ENCODE measurements around the gene AIRE. TPM values are rescaled to one million over a fixed set of nuclear protein-coding genes. Genes with fewer than 3 reads are reported as not detected.

The AIRE gene
- total RNA-seq, 4 donors from 2014 or later, result 1.7 TPM; not detected in 3

DNA sequence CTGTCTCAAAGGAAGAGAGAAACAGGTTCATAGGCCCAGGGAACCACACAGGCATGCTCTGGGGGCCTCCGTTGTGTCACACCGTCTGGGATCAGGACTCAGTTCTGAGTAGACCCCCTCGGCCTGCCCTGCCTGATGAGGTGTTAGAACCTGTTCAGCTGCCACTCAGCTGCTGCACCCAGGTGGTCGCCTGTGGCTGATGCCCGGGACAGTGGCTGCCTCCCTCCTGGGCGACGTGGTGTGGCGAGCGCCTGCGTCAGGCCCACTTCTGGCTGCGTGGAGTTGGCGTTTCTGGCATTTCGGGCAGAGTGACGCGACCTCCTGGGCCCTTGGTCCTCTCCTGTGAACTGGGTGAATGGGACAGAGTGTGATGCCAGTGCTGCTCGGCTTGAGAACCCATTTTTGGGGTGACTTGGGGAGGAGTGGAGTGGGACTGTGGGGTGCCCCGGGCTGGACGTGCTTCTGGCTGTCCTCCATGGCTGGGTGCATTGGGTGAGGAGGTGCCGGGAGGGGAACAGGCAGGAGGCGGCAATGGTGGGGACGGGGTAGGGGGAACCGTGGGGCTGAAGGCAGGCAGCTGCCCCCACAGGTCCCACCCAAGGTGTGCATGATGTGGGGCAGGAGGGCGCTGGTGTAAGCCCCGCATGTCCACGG lies 42.7 kb downstream of the AIRE start:
- H3K9me3 ChIP-seq, result no peaks in the 10 kb centered on the region
- no peaks in the 10 kb centered on the region for H3K4me1 ChIP-seq
- no peak overlapping the region for H3K27ac ChIP-seq
- TF ChIP-seq POLR2A (IDR thresholded peaks at IDR 0.05), result no peak
- TF ChIP-seq, protein P1, sequence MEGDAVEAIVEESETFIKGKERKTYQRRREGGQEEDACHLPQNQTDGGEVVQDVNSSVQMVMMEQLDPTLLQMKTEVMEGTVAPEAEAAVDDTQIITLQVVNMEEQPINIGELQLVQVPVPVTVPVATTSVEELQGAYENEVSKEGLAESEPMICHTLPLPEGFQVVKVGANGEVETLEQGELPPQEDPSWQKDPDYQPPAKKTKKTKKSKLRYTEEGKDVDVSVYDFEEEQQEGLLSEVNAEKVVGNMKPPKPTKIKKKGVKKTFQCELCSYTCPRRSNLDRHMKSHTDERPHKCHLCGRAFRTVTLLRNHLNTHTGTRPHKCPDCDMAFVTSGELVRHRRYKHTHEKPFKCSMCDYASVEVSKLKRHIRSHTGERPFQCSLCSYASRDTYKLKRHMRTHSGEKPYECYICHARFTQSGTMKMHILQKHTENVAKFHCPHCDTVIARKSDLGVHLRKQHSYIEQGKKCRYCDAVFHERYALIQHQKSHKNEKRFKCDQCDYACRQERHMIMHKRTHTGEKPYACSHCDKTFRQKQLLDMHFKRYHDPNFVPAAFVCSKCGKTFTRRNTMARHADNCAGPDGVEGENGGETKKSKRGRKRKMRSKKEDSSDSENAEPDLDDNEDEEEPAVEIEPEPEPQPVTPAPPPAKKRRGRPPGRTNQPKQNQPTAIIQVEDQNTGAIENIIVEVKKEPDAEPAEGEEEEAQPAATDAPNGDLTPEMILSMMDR (IDR thresholded peaks at IDR 0.05), result no peak
- H3K27me3 ChIP-seq, result no peaks in the 10 kb centered on the region
- DNase-seq, result no peak
- no peak overlapping the region for H3K4me3 ChIP-seq
- peaks cover 0 to 56% (median 0%) of the 10 kb centered on the region in 3 donors for H3K36me3 ChIP-seq

DNA sequence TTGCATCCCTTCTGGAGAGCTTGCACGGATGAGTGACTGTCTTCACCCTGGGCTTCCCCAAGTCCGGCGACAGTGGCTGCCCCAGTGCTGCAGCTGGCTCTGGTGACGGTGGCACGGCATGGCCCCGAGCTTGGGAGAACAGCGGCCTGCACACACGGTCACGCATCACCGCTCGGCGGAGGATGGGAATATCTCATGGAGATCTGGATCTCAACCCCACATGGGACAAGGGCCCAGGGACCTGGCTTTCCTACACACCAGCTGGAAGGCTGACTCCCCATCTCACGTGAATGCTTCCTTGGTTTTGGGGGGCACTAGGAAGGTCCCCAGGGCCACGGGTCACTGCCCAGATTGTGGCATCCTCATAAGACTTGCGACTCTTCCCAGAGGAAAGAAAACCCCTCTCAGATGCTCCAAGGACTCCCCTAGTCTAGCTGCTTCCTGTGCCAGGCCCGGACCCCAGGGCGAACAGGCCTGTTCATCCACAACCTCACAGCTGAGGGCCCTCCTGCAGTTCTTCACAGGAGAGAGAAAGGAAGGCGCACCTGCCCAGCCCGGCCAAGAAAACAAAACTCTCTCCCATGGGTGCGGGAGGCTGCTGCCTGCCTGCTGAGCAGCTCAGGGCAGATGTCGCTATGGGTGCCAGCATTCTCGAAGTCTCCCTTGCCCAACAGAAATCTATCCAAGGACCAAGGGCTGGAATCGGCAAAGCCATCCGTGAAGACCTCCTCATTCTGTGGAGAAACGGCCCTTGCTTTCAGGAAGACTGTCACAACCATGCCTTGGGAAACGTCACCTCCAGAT lies 43.6 kb downstream of the AIRE start:
- H3K36me3 ChIP-seq, result peaks cover 0 to 47% (median 0%) of the 10 kb centered on the region in 3 donors

DNA sequence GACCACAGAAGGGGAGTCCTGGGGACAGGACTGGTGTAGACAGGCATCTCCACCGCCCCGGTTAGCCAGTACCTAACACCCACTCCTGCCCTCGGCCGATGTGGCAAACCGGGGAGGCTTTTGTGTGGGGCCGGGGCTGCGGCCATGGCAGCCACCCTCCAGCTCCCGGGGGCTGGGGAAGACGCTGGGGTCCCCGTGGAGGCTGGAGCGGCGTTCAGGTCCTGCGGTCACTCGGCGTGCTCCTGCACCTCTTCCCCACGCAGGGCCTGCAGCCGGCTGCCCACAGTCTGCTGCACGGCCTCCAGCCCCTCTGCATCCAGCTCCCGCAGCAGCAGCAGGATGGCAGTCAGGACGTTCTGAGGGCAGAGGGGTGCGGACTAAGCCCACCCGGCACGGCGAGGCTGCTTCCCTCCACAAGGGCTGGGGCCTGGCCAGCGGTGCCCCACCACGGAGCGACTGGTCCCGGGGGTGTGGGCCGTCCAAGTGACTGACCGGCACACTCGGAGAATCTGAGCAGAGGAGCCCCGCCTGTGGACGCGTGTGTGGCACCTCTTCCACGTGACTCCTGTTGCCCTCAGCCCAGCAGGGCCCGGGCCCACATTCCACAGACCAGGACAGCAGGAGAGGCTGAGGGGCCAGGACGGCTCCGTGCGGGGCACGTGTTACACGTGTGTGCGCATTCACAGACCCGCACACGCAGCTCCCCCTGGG lies 44.5 kb downstream of the AIRE start:
- peaks cover 0 to 42% (median 0%) of the 10 kb centered on the region in 3 donors for H3K36me3 ChIP-seq

More for the DNA sequence above, 43.6 kb downstream of the AIRE start:
- Histone ChIP-seq H3K9me3 (no peaks in the 10 kb centered on the region), H3K27me3 (no peaks in the 10 kb centered on the region), H3K4me3 (no peak overlapping the region), H3K4me1 (no peaks in the 10 kb centered on the region), H3K27ac (no peak overlapping the region)
- DNase-seq, result no peak
- TF ChIP-seq, protein P1 (IDR thresholded peaks at IDR 0.05), result no peak
- TF ChIP-seq POLR2A (IDR thresholded peaks at IDR 0.05), result no peak

DNA sequence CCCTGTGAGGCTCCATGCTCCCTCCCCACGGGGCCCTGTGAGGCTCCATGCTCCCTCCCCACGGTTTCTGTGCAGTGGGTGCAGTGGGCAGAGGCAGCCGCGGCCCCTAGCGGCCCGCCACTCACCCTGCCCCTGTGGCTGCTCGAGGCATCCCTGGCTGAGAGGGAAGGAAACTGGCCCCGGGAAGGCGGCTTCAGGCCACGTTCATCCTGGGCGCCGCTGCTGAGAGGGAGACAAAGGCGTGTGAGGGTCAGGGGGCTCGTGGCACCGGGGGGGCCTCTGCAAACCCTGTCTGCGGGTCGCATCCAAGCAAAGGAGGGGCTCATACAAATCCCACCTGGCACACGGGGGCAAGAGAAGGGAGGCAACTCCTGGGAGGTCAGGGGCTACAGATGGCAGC lies 45.0 kb downstream of the AIRE start:
- no peak overlapping the region for H3K27ac ChIP-seq
- H3K27me3 ChIP-seq, result no peaks in the 10 kb centered on the region
- H3K9me3 ChIP-seq, result no peaks in the 10 kb centered on the region
- no peak for TF ChIP-seq POLR2A (IDR thresholded peaks at IDR 0.05)
- TF ChIP-seq, protein P1 (IDR thresholded peaks at IDR 0.05), result no peak
- DNase-seq, result no peak
- H3K4me3 ChIP-seq, result no peak overlapping the region
- no peaks in the 10 kb centered on the region for H3K4me1 ChIP-seq
- H3K36me3 ChIP-seq, result peaks cover 0 to 42% (median 0%) of the 10 kb centered on the region in 3 donors

More for the DNA sequence above, 44.5 kb downstream of the AIRE start:
- H3K4me1 ChIP-seq, result no peaks in the 10 kb centered on the region
- no peak overlapping the region for H3K27ac ChIP-seq
- H3K4me3 ChIP-seq, result no peak overlapping the region
- H3K27me3 ChIP-seq, result no peaks in the 10 kb centered on the region
- TF ChIP-seq, protein P1 (IDR thresholded peaks at IDR 0.05), result no peak
- no peak for TF ChIP-seq POLR2A (IDR thresholded peaks at IDR 0.05)
- no peak for DNase-seq
- no peaks in the 10 kb centered on the region for H3K9me3 ChIP-seq

DNA sequence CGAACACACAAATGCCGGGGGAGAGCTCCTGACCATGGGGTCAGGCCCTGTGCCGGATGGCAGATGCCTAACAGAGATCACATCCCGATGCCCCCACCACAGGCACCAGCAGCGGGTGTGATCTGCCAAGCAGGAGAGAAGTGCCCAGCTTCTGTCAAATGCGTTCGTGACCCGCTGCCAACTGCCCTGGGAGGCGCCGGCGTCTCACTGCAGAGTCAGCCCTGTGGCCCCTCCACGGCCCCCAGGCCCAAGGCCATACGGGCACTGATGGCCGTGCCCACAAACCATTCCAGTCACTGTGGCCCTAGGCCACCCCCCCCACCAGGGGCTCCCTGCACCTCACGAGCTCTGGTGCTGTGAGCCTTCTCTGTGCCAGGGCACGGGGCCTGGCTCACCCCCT lies 45.5 kb downstream of the AIRE start:
- H3K27me3 ChIP-seq, result no peaks in the 10 kb centered on the region
- H3K36me3 ChIP-seq, result peaks cover 0 to 39% (median 0%) of the 10 kb centered on the region in 3 donors
- DNase-seq, result no peak
- H3K9me3 ChIP-seq, result no peaks in the 10 kb centered on the region
- no peak overlapping the region for H3K27ac ChIP-seq
- no peaks in the 10 kb centered on the region for H3K4me1 ChIP-seq
- no peak for TF ChIP-seq POLR2A (IDR thresholded peaks at IDR 0.05)
- TF ChIP-seq, protein P1 (IDR thresholded peaks at IDR 0.05), result no peak
- H3K4me3 ChIP-seq, result no peak overlapping the region
